Stimulated activated CD4-positive, alpha-beta T cell treated with anti-CD3 and anti-CD28 coated beads, Interleukin-1b, Interleukin-23, amount 100 ng/mL, for 24 hours (primary cell): Measurements from ENCODE around the gene COBL.
"Not testable (repeated sequence)": the region's sequence is repeated elsewhere in the genome, so short reads cannot be mapped to it uniquely, and the experiment has no call there.

ENCODE experiments used
- DNase-seq, 4 experiments: peaks; one replicate each; pipeline ENCODE4 v3.0.0-alpha.2; 2020; ENCODE audit warnings: low read depth in 4 of 4, low spot score in 1 of 4

COBL gene

GRCh38 chr7:51013218-51013786 is 303.3 kb downstream of the COBL start:
- DNase-seq = no peak

GRCh38 chr7:51012569-51013217 is 303.9 kb downstream of the COBL start:
- DNase-seq = no peak

GRCh38 chr7:51011710-51012350 is 304.8 kb downstream of the COBL start:
- no peak for DNase-seq

DNA sequence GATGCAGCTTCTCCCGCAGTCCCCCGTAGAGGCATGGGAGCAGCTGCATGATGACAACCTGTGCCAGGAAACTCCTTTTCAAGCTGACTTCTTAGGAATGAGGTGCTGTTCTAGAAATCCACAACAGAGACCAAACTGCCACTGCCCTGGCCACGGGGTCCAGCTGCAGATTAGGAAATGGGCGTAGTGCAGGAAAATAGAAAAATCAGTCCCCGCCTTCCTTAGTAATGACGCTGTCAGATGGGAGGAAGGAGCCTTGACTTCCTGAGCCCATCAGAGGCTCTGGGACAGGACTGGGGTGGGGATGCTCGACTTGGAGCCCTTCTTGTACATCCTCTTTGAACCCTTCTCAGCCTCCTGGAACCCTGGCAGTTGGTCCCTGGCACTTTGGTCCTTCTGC is 306.1 kb downstream of the COBL start:
- no peak for DNase-seq

DNA sequence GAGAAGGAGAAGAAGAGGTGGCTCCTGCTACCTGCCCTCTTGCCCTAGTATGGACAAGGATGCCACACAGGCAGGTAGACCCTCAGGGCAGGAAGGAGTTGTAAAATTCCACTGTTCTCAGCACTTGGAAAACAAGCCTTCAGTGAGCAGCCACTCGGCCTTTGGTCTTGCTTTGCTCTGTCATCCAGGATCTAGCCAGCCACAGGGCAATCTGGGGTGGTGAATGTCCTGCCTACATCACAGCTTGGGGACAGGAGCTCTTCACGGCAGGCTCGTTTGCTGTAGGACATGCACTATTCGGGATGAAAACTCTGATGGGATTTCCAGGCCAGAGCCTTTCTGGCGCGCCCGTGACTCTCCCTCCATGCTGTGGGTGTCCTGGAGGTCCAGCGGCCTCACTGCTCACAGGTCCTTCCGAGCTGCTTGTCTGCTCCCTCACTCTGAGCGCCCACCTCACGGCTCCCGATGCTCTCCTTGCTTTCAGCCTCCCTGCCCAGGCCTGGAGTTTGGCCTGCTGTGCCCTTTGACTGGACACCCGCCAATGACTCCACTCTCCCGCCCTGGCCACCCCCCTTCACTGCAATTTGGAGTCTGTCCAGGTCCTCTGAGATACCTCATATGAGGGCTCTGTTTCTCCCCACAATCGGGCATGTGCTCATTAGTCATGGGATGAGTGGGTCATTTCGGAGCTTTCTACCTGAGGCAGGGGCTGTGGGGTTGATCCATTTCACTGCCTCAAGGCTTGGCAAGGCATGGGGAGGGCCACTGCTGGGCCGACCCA is 306.7 kb downstream of the COBL start:
- DNase-seq = no peak

DNA sequence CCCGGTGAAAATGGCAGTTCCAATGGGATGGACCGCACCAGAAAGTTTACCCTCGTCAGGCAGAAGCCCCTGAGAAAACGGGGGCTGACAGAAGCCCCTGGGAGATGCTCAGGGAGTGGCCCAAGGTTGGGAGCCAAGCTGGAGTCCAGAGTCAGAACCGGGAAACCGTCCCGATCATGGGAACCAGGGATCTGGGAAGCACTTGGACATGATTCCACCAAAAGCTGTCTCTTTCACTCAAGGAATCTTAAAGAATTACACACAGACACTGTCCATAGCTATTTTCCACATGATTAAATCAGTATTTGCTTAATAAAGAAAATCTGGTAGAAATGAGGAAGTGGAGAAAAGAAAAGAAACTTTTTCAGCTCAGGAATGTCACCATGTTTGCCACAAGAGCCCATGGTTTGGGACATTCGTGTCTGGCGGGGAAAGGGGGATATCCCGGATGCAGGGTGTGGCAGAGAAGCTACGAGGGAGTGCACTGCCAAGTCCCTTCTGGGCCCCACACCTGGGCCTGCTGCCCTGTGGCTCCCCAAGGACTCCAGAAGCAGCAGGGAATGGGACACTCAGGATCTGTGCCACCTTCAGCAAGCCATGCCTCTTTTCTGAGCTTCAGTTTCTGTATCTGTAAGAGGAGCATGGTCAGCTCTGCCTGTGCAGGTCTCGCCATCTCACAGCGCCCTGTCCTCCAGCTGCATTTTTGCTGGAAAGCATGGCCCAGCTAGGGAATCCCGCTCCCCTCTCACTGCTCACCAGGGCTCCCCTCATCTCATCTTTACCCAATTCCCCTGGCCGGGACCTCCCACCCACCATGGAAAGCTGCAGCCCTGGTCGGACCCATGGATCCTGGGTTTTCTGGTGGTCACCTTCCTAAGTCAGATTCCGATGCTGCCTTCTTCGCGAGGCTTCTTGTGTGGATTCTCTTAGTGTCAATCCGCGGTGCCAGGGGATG is 308.8 kb downstream of the COBL start:
- no peak for DNase-seq

DNA sequence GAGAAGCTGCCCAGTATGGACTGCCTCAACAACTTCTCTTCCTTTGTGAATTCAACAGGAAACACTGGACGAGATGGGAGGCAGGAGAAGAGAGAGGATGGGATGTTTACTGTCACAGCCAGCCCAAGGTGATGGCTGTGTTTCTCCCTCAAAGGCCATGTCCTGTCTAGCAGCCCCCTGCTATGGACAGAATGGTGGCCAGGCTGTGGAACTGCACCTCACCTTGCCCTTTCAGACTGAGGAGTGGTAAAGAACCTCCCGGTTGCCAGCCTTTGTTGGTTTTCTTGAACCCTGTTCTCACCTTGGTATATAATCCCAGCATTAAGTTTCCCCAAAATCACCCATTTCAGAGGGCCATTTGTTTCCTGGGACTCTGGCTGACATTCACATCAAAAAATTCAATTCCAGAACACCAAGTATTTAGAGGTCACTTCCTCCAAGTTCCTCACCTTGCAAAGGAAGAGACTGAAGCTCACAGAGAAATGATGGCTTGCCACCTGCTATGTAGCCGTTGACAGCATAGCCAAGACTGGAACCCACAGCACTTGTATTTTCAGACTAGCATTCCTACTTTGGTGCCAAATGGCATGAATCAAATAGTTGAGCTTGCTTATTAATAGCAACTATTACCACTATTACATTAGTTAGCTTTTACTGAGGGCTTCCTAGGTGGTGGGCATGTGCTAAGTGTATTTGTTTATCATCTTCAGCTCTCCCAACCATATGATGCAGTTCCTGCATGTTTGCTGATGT is 309.9 kb downstream of the COBL start:
- no peak for DNase-seq

GRCh38 chr7:51005074-51005473 is 311.5 kb downstream of the COBL start:
- no peak for DNase-seq

DNA sequence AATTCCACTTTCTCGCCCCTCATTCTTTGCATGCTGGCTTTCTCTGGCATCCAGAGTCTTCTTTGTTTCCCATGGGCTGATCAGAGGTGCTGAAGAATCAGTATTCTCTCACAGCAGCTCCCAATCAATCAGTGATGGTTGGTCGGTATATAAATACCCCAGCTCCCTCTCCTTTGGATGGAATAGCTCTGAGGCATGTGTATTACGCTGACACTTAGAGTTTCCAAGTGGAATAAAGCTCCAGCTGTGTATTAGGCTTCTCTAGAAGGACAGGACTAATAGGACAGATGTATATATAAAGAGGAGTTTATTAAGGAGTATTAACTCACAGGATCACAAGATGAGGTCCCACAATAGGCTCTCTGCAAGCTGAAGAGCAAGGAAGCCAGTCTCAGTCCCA is 315.7 kb downstream of the COBL start:
- no peak for DNase-seq

GRCh38 chr7:50994753-50995319 is 321.8 kb downstream of the COBL start:
- DNase-seq = no peak

DNA sequence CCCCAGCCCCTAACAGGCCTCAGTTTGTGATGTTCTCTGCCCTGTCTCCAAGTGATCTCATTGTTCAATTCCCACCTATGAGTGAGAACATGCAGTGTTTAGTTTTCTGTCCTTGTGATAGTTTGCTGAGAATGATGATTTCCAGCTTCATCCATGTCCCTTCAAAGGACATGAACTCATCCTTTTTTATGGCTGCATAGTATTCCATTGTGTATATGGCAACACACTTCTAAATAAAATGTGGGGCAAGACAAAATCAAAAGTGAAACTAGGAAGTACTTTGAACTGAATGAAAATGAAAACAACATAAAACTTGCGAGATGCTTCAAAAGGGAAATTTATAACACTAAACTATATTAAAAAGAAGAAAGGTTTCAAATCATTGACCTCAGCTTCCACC is 326.4 kb downstream of the COBL start:
- not testable (repeated sequence) for DNase-seq

DNA sequence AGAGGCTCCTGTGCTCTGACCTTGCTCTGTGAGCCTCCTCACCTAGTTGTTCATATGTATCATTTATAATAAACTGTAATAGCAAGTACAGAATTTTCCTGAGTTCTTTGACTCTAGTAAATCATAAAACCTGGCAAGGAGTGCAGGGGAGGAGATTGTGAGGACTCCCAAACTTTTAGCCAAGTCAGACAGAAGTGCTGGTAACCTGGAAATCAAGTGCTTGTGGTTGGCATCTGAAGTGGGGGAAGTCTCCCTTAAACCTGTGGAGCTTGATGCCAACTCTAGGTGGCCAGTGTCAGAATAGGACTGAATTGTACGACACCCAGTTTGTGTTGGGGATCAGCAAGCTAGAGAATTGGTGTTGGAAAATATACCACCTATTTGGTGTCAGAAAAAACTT is 327.6 kb downstream of the COBL start:
- no peak for DNase-seq

DNA sequence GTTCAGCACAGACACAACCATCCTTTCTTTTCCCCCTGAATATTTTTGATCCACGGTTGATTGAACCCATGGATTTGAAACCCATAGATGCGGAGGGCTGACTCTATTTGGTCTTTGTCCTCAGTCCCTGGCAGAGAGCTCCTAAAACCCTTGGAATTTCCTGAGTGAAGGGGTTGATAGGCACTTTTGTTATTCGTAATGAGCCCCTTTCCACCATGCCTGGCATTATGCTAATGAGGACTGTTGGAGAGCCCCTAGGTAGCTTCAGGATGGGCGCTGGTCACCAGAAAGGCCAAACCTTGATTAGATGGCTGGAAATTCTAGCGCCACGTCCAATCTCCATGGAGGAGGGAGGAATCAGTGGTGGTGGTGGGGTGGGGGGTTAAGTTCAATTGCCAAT is 328.1 kb downstream of the COBL start:
- no peak for DNase-seq

DNA sequence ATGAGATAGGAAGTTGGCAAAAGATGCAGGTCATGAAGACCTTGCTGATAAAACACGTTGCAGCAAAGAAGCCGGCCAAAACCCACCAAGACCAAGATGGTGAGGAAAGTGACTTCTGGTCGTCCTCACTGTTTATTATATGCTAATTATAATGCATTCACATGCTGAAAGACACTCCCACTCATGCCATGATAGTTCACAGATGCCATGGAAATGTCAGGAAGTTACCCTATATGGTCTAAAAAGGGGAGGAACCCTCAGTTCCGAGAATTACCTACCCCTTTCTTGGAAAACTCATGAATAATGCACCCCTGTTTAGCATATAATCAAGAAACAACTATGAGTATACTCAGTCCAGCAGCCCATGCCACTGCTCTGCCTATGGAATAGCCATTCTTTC is 331.5 kb downstream of the COBL start:
- no peak for DNase-seq

GRCh38 chr7:50983850-50984249 is 332.8 kb downstream of the COBL start:
- no peak for DNase-seq

DNA sequence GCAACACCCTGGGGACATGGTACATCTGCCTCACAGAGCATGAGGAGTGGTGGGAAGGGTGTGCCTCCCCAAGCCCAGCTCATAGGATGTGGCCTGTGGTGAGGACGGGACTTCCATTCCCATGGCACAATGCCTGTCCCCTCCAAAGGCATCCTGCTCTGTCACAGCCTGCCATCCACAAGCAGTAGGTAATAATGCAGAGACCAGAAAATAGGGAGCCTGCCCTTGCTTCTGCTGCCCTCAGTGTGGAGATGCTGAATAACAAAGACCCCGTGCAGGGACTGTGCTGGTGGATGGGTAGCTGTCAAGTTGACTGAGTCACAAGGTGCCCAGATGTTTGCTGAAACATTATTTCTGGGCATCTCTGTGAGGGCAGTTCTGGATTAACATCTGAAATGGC is 334.0 kb downstream of the COBL start:
- DNase-seq = no peak

DNA sequence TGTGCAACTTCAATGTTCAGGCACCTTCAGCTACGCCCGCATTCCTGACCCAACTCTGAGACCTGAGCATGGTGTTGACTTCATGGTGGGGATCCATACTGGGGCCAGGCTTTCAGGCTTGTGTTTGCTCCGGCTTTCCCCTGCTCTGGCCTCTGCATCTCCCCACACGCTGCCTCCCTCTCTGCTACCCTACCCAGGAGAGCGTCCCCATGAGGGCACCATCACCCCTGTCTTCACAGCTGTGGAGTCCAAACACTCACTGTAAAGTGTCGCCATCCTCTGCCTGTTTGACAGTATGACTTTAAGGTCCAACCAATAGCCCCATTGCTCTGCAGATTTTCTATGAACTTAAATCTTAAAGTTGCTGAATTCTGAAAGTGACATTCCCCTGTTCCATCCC is 334.9 kb downstream of the COBL start:
- no peak for DNase-seq

- DNase-seq = no peak
Measured at GRCh38 chr7:50980411-50980810, 336.2 kb downstream of the COBL start.

- DNase-seq = no peak
Measured at GRCh38 chr7:50978633-50979215, 337.9 kb downstream of the COBL start.

DNA sequence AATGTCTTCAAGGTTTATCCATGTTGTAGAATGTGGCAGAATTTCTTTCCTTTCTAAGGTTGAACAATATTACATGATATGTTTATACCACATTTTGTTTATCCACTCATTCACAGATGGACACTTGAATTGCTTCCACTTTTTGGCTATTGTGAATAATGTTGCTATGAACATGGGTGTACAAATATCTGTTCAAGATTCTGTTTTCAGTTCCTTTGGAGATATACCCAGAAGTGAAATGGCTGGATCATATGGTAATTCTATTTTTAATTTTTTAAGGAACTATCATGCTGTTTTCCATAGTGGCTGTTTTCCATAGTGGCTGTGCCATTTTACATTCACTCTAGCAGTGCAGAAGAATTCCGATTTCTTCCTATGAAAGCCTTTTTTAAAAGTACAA is 339.2 kb downstream of the COBL start:
- no peak for DNase-seq
